ENCODE data around the gene RD3L.

DNA sequence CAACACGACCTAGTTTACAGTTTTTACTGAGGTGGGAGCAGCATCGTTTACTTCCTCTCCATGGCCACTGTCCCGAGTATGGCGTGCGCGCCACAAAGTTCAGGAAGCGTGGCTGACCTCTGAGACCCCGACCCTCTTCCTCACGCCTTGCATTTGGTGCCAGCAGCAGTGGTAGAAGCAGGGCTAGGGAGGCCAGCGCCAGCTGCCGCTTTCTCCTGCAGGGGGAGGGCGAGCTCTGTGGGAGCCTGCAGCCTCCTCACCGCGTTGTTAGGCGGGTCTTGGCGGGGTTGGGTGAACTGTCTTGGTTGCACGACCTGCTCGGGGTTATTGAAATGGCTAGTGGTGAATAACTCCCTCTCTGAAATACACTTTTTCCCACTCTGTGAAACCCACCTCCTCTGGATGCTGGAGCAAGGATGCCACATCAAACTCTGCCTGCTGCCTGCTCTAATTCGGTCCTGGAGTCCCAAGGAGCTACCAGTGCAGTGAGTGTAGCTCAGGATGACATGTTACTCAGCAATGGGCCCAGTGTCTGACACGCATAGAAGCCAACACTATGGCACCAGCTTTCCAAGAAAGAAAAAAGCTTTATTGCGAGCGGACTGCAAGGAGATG, 36.4 kb downstream of the RD3L start:
- TF ChIP-seq, protein P1, sequence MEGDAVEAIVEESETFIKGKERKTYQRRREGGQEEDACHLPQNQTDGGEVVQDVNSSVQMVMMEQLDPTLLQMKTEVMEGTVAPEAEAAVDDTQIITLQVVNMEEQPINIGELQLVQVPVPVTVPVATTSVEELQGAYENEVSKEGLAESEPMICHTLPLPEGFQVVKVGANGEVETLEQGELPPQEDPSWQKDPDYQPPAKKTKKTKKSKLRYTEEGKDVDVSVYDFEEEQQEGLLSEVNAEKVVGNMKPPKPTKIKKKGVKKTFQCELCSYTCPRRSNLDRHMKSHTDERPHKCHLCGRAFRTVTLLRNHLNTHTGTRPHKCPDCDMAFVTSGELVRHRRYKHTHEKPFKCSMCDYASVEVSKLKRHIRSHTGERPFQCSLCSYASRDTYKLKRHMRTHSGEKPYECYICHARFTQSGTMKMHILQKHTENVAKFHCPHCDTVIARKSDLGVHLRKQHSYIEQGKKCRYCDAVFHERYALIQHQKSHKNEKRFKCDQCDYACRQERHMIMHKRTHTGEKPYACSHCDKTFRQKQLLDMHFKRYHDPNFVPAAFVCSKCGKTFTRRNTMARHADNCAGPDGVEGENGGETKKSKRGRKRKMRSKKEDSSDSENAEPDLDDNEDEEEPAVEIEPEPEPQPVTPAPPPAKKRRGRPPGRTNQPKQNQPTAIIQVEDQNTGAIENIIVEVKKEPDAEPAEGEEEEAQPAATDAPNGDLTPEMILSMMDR (IDR thresholded peaks at IDR 0.05 in 2 of 3, conservative IDR thresholded peaks at IDR 0.05 in 1 of 3; ENCODE audit: borderline replicate concordance in 1 of 3, insufficient read depth in 1 of 3, low read depth in 2 of 3, low read length in 2 of 3), result 0 out of 6 replicates have a peak, but pooled peaks of 1 of the 3 experiments have one; percentile 15
- TF ChIP-seq EZH2 (IDR thresholded peaks at IDR 0.05), result no peak
- no peak for TF ChIP-seq POLR2A (IDR thresholded peaks at IDR 0.05; ENCODE audit: borderline replicate concordance, extremely low read depth, insufficient read depth, insufficient read length)
- no peak for TF ChIP-seq FOSL1 (IDR thresholded peaks at IDR 0.05; ENCODE audit: low read depth)
- no peak for TF ChIP-seq SRF (IDR thresholded peaks at IDR 0.05; ENCODE audit: low read depth)
- TF ChIP-seq YY1 (IDR thresholded peaks at IDR 0.05; ENCODE audit: extremely low read depth, insufficient replicate concordance, low read depth, low read length), result no peak
- no peak for TF ChIP-seq EZH2phosphoT487 (IDR thresholded peaks at IDR 0.05; ENCODE audit: borderline replicate concordance)
- TF ChIP-seq JUND (IDR thresholded peaks at IDR 0.05), result no peak
- no peak for TF ChIP-seq EGR1 (IDR thresholded peaks at IDR 0.05; ENCODE audit: low read depth)
- no peak for TF ChIP-seq SIN3A (IDR thresholded peaks at IDR 0.05; ENCODE audit: low read depth)
- no peak for TF ChIP-seq CEBPB (IDR thresholded peaks at IDR 0.05; ENCODE audit: low read depth)
